GM19467 (cell line): ENCODE results near the gene BPIFB3.
"Not testable (repeated sequence)": the region's sequence is repeated elsewhere in the genome, so short reads cannot be mapped to it uniquely, and the experiment has no call there.

Experiments used
- ATAC-seq: cut with Tn5 transposase; IDR thresholded peaks from one replicate; pipeline ENCODE4 v1.9.1; 2021; ENCODE audit warnings: mild to moderate bottlenecking, moderate library complexity; ENCODE audit not compliant: unreplicated experiment

Gene BPIFB3

DNA sequence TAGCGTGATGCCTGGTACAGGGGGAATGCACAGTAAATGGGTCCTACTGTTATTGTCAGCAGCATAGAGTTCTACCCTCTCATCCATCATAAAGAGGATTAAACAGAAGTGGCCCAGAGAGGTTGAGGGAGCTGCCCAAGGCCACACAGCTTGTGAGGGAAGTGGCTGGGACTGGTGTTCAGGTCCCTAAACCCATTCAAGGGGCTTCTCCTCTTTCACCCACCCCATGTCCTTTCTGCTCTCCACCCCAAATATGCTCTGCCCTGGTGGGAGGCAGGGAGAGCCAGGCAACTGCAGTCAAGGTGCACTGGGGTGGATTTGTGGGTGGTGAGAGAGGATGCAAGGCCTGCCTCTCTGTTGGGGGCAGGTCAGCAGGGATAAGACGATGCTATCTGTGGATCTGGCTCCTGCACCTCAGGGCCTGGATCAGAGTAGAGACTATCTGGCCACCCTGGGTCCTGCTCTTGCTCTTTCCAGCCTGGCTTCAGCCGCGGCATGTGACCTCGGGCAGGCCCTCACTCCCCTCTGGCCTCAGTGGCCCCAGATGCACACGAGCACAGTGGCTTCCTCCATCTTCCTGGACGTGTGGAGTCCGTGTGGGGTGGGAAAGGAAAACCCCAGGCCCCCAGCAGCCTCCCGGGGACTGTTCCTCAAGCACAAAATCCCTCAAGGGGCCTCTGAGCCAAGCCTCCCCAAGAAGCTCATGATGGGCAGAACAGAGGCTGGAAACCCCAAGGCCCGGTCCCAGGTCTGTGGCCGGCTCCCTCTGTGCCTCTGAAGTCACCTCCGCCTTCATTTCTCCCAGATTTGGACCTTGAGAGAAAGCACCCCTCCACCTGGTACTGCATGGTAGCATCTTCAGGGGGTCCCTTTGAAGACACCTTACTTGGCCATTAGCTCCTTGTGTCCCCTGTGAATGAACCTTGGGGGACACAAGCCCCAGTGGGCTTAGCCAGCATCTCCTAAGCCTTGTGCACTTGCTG lies 25.6 kb upstream of the BPIFB3 start:
- ATAC-seq, result no peak

DNA sequence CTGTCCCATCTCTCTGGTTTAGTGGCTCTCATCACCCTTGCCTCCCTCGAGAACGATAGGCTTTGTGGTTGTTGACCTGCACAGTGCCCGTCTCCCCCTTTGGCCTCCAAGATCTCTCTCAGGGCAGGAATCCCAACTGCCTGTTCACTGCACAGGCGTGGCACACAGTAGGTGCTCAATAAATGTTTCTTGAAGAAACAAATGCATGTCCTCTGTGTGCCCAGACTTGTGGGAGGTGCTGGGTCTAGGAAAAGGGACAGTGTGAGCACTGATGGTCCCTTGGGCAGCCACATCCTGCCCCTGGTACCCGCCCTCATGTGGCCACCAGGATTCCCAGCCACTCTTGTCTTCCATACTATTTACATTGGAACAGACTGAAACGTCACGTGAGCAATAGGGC lies 24.8 kb upstream of the BPIFB3 start:
- no peak for ATAC-seq

DNA sequence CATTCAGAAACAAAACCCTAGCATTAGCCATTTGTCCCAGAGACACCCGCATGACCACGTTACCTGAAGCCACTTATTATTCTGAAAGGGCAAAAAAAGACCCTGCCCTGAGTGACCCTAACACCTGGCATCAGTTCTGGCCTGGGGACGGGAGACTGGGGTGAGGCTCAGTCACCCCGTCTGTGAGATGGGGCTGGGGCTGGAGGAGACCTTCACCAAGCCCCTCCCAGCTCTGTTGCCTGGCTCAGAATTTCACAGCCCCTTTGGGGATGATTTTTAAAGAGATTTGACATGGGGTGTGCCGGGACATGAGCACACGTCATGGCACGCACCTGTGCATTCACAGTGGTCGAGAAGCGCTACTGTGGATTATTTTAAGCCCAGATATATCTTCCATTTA lies 23.6 kb upstream of the BPIFB3 start:
- no peak for ATAC-seq

DNA sequence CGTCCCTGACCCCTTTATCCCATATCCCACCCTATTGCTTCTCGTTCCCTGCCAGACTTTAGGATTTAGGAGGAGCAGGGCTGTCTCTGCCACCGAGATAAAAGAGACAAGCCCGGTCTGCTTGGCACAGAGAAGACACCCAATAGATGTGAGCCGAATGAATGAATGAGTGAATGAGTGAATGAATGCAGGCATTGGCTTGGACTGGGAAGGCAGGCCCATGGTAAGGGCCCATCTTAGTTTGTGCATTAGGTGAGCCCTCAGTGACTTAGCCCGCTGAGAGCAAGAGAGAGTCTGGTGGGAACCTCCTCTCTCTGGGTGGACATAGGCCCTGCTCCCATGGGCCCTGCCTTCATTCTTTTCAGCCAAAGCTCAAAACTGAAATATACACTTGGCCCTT lies 23.1 kb upstream of the BPIFB3 start:
- ATAC-seq, result no peak

DNA sequence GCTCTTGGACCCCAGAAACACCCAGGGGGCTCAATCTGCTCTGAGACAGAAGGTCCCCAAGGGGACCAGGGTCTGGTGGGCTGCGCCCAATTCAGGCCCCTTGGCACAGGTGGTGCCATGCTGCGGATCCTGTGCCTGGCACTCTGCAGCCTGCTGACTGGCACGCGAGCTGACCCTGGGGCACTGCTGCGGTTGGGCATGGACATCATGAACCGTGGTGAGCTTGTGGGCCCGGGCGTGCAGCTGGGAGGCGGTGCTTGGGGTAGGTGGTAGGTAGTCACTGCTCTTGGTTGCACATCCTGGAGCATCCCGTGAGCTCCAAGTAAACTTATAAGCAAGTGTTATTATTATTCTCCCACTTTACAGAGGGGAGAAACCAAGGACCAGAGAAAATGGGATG lies 22.2 kb upstream of the BPIFB3 start, which contains the start of gene BPIFB6:
Gene BPIFB6 (plus strand): TSS at position 118 of the 400 bp plus-strand sequence. CDS start 0 bp downstream, at position 118.
- ATAC-seq, result no peak

DNA sequence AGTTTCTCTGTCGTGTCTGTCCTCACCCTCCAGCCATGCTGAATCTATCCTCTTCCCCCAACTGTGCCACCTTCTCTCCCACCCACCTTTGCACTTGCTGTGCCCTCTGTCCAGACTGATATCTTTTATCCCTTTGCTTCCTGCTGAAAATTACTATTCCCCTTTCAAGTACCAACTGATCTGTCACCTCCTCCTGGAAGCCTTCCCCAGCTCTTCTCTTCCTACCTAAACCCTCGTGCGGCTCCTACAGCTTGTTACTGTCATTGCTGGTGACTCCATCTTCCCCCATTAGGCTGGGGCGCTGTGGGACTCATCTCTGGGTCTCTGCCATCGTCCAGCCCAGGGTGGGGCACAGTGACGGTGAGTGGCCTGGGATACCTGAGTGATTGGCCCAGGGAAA lies 21.1 kb upstream of the BPIFB3 start:
- no peak for ATAC-seq

DNA sequence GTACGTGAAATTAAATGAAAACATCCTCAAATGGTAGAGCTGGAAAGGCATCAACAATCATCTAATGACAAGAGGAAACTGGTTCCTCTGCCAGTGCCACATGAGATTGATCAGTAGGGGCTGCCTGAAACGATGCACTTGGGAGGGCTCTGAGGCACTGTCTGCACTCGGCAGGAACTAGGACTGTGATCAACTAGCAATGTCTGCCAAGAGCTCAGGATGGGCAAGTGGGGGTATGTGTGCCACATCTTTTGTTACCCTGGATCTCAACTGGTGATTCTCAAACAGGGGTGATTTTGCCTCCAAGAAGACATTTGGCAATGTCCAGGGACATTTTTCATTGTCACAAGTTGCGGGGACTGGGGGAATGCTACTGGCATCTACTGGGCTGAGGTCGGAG lies 20.3 kb upstream of the BPIFB3 start:
- no peak for ATAC-seq

DNA sequence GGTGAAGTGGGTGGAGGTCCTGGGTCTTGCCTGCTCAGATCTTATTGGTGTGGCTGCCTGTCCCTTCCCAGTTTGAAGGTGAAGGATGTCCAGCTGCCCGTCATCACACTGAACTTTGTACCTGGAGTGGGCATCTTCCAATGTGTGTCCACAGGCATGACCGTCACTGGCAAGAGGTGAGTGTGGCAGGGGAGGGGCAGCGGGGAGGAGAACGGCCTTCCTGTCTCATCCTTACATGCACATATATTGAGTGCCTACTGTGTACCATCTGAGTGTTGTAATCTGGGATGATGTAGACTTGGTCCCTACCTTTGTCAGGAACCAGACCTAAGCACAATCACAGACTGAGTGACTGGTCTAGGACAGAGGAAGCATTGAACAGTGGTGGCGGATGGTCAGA lies 19.6 kb upstream of the BPIFB3 start:
- ATAC-seq, result no peak

DNA sequence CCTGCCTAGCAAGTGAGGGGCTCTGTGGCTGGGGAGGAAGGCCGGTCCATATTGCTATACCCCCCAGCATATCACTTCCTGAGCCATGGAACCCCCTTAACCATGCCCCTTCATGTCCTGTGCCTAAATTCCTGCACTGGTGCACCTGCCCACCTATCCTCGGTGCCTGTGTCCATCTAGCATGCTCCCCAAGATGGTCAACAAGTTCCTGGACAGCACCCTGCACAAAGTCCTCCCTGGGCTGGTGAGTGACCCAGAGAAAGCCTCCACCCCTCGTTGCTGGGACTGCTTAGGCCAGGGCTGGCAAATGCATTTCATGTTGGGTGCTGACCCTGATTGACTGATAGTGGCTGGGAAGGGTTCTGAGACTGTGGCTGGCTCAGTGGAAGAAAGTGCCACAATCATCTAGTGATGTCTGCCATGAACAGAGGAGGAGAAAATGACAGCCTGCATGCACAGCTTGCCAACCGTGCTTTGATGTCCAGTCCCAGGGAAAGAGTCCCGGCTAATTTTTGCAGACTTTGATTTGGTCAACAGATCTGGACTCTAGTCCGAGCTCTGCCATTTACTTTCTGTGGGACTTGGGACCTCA lies 18.7 kb upstream of the BPIFB3 start:
- no peak for ATAC-seq

DNA sequence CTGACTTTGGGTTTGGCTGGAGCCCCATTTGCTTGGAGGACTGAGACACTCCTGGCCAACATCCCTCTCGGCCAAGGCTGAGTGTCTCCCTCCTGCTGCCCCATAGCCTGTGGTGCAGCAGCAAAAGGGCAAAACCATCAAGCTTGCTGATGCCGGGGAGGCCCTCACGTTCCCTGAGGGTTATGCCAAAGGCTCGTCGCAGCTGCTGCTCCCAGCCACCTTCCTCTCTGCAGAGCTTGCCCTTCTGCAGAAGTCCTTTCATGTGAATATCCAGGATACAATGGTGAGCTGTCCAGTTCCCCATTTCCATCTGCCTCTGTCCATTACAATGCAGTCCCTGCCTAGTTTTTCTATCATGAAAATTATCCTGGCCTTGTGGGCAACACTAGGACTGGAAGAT lies 16.2 kb upstream of the BPIFB3 start:
- no peak for ATAC-seq

DNA sequence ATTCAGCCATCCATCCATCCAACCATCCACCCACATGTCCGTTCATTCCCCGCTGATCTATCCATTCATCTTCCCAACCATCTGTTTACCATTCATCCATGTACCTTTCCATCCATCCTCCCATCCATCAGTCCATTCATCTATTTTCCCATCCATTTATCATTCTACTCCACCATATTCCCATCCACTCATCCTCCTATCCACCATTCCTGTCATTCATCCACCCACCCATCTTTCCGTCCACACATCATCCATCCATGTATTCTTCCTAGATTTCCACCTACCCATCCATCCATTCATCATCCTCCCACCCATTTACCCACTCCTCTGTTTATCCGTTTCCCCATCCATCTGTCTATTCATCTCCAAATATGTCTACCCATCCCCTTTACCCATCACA lies 15.5 kb upstream of the BPIFB3 start:
- ATAC-seq, result no peak

DNA sequence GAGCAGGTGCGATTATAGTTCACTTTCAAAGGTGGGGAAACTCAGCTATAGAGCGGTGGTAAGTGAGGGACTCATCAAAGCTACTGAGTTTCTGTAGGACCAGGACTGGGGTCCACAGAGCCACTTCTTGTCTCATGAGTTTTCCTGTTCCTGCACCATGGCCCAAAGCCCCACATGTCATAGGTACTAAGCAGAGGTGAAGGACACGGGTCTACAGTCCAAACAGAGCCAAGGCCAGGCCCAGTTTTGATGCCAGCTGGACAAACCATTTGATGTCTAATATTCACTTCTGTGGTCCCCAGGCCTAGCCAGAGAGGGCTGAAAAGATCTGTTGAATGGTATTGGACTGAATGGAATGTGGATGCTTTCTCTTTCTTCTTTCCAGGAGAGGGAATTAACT lies 11.3 kb upstream of the BPIFB3 start:
- no peak for ATAC-seq

DNA sequence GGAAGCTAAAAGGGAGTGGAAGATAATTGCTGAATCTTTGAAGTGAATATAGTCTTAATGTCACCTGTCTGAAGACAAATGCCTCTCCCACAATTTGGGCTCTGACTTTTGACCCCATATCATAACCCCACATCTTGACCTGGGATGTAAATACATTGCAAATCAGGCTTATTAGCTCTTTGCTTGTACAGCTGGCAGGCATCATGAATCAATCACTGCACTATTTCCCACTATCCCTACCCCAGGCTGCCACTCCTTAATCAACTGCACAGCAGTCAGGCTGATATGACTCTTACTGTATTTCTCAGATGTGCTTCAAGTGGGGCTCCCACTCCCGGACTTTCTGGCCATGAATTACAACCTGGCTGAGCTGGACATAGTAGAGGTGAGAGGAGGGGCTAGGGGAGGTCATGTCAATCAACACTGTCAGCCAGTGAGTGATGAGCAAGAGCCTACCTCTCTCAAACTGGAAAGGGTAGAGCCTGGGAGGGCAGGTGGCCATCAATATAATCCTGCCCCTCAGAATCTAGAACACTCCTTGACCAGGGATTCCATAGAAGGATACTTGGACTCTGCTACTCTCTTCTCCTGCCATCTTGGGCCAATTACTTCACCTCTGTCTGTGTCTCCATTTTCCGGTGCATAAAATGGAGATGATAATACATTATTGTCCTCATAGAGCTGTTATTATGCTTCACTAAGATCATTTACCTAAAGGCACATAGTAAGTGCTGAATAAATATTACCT lies 10.5 kb upstream of the BPIFB3 start:
- ATAC-seq, result no peak

DNA sequence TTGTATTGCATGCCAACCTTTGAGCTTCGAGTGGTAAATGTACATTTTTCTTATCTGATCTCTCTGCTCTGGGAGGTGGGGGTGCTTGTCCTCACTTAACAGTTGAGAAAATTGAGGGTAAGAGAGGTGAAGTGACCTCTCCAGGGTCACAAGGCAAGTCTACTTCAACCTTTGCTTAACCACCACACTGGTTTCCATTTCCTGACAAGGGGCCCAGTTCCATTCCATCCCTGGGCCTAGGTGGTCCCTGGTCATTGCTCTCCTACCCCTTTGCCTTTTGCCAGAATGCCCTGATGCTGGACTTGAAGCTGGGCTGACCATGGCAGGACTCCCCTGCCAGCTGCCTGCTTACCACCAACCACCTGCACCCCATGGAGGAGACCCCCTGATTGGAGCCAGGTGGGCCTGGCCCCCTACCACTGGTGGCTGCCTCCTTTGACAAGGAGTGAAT lies 9.9 kb upstream of the BPIFB3 start:
- ATAC-seq, result no peak

DNA sequence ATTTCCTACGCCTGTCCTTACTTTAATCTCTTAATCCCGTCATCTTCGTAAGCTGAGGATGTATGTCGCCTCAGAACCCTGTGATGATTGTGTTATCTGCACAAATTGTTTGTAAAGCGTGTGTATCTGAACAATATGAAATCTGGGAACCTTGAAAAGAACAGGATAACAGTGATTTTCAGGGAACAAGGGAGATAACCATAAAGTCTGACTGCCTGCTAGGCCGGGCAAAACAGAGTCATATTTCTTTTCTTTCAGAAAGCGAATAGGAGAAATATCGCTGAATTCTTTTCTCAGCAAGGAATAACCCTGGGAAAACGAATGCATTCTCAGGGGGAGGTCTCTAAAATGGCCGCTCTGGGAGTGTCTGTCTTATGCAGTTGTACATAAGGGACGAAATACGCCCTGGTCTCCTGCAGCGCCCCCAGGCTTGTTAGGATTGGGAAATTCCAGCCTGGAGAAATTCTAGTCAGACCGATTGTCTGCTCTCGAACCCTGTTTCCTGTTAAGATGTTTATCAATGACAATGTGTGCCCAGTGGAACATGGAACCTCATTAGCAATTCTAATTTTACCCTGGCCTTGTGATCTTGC lies 8.5 kb upstream of the BPIFB3 start:
- not testable (repeated sequence) for ATAC-seq

DNA sequence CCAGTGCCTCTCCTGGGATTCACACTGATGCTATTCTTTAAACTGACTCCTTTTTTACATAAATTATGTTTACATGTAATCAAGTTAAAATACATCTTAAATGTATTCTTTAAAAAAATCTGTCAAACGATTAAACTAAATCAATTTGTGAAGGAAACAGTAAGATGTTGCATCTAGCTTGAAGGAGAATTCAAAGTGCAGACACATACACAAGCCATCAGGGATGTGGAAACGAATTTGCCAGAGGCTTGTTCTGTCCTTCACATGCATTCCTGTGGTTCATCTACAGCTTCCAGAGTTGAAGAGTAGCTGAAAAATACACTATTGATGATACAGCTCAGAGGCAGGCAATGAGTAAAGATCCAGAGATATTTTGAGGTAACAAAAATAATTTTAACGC lies 7.3 kb upstream of the BPIFB3 start:
- no peak for ATAC-seq

DNA sequence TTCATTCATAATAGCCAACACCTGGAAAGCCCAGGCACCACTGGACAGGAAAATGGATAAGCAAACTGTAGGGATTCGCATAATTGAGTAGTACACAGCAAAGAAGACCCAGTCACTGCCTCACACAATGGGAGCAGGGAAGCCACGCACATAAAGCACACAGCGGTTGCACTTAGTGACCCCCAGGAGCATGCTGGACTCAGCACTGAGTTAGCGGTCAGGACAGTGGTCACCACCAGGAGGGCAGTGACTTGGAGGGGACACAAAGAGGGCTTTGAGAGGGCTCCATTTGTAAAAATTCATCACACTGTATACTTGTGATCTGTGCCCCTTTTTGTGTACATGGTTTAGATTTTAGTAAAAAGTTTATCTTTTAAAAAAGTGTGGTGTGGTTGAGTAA lies 2.4 kb upstream of the BPIFB3 start:
- no peak for ATAC-seq

DNA sequence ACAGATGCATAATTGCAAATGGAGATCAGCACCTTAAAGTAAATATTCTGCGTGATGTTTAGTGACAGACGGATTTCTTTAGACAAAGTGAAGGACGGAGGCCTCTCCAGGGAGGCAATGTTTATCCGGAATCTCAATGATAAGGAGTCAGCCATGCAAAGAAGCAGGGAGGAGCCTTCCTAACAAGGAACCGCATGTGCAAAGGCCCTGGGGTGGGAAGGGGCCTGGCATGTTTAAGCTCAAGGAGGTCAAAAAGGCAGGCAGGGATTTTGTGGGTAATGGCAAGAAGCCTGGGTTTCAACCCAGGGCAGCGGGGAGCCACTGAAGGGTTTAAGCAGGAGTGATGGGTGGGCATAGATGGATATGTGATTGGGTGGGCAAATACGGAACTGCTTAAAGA lies 678 bp downstream of the BPIFB3 start:
- ATAC-seq, result no peak

DNA sequence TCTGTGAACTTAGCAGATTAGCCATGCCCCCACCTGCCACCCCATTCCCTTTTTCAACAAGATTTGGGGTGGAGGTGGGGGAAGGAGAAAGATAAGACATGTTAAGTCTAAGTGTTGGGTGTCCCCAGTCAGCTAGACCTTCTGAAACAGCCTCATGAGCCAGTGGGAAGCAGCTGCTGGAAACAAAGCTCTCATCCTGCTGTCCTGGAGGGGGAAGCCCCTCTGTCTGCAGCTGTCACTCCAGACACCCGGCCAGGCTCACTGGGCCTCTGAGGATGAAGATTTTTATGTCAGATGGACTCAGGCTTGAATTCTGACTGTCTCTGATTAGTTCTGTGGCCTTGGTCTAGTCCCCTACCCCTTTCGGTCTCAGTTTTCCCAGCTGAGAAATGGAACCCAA lies 1.1 kb downstream of the BPIFB3 start:
- ATAC-seq, result no peak

DNA sequence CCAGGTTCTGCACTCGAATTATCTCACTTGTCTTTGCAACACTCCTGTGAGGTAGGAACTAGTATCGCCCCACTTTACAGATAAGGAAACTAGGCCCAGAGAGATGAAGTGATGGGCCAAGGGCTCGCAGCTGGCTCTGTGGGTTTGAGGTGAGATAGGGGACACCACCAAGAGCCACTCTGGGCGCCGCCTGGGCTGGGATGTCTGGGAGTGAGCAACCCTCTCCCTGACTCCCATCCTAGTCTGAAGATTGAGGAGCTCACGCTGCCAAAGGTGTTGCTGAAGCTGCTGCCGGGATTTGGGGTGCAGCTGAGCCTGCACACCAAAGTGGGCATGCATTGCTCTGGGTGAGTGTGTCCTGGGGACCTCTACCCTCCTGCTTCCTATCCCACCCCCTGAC lies 5.4 kb downstream of the BPIFB3 start:
- no peak for ATAC-seq

DNA sequence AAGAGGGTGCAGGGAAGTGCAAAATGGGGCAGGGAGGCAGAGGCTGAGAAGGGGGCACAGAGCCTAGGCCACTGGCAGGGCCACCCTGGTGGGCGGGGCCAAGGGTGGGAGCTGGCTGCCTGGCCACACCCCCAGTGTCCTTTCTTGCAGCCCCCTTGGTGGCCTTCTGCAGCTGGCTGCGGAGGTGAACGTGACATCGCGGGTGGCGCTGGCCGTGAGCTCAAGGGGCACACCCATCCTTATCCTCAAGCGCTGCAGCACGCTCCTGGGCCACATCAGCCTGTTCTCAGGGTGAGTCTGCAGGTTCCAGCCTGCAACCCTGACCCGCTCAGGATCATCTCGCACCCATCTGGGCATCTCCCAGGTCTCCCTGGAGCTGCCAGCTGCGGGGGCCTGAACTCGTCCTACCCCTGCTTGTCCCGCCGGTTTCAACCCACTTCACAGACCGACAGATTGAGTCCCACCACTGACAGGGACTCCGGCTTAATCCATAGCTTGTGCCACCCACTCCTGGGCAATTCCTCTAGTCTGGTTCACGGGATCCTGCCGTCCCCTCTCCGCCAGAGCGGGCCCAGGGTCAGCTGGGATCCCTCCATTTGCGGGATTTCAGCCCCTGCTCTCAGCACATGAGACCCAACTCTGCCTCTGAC lies 6.2 kb downstream of the BPIFB3 start:
- ATAC-seq, result no peak
